Measurements from ENCODE around the gene SDHA.
"Not testable (repeated sequence)": the region's sequence is repeated elsewhere in the genome, so short reads cannot be mapped to it uniquely, and the experiment has no call there.

The SDHA gene

DNA sequence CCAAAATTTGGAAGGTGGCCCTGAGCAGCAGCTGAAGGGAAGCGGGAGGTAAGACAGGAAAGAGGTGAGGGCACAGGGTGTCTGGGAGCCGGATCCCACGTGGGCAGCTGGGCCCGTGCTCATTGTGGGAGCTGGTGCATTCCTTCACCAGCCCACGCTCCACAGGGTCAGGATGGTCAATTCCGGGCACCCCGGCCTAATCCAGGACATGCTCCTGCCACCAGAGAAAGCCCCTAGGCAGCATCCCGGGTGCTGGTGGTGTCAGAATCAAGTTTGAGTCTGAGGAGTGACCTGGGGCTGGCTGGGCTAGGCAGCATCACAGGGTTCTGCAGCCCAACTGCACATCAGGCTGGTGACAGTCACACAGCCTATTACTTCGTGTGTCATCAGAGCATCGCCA, 46.2 kb downstream of the SDHA start:
- FAIRE-seq = no peak

DNA sequence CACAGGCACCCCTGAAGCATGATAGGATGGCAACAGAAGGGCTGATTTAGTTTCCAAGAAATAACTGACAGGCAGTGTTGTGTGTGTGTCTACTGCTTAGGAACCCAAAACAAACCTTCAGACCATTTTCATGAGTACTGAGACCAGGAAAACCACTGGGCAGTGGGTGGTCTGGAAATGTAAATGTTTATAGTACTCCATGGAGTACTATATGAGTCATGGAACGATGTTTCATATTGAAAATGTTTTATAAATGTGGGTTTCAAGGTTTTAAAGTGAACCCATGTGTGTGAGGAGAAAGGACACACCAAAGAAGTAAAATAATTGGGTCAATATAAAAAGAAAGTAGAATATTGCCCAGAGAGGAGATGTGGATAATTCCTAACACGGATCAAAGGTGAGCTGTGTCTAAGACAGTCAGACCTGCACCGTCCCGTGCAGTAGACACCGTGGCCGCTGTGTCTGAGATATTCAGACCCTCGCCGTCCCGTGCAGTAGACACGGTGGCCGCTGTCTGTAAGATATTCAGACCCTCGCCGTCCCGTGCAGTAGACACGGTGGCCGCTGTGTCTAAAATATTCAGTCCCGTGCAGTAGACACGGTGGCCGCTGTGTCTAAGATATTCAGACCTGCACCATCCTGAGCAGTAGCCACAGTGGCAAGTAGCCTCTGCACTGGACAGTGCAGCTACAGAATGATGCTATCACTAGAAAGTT, 48.3 kb downstream of the SDHA start:
- not testable (repeated sequence) for FAIRE-seq

- FAIRE-seq = no peak
Measured at GRCh38 chr5:267716-268115, 49.6 kb downstream of the SDHA start.

GRCh38 chr5:270340-270739, 52.2 kb downstream of the SDHA start:
- no peak for FAIRE-seq

DNA sequence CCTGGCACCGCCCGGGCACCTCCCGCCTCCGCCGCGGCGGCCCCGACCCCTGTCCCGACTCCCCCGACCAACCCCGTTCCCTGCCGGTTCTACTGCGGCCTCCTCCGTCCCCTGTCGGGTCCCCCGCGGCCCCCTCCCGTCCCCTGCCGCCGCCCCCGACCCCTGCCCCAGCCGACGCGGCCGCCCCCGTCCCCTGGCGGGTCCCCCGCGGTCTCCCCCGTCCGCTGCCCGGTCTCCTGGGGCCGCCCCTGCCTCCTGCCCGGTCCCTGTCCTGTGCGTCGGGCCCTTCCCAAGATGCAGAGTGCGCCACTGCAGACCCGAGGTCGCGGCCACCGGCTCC, 53.7 kb downstream of the SDHA start:
- not testable (repeated sequence) for FAIRE-seq

- not testable (repeated sequence) for FAIRE-seq
Measured at GRCh38 chr5:273091-273490, 55.0 kb downstream of the SDHA start.

- not testable (repeated sequence) for FAIRE-seq
Measured at GRCh38 chr5:273491-273890, 55.4 kb downstream of the SDHA start.

DNA sequence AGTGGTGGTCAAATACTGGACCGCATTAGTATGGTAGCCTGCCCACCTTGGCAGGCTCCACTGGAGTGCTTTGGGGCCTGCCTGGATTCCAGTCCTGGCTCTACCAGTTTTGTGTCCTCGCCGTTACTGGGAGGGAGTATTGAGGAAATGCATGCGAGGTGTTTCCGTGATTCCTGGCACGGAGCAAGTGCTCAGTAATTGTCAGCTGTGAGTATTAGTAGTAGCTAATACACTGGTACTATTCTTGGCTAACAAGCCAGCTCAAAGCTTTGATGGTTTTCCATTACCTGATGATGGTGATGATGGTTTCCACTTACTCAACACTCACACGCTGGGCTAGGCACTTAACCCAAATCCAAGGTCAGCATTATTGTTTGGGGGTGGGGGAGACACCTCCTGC, 56.2 kb downstream of the SDHA start:
- FAIRE-seq = not testable (repeated sequence)

GRCh38 chr5:278646-279045, 60.5 kb downstream of the SDHA start:
- no peak for FAIRE-seq

DNA sequence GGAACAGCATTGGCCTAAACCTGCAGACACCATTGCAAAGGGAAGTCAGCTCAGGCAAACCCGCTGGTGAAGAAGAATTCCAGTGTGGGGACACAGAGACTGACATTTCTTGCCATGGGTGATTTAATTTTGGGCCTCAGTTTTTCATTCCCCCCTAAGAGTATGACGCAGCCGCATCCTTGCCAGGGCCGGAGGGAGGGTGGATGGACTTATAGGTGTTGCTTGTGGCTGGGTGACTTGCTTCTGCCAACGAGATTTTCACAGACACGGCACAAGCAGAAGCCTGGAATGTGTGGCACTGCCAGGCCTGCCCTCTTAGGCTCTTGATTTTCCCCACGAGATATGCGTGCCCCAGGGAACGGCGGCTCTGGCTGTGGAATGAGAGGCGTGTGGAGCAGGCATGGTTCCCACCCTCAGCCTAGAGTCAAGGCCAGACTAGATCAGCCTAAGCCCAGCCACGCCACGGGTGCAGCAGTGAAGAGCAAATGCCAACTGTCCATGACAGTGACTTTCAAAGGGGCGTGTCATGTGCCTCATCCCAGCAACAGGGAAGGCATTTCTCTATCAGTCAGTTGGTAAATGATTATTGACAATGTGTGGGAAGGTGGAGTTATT, 61.0 kb downstream of the SDHA start:
- not testable (repeated sequence) for FAIRE-seq

- FAIRE-seq = no peak
Measured at GRCh38 chr5:285991-286557, 68.0 kb downstream of the SDHA start.

DNA sequence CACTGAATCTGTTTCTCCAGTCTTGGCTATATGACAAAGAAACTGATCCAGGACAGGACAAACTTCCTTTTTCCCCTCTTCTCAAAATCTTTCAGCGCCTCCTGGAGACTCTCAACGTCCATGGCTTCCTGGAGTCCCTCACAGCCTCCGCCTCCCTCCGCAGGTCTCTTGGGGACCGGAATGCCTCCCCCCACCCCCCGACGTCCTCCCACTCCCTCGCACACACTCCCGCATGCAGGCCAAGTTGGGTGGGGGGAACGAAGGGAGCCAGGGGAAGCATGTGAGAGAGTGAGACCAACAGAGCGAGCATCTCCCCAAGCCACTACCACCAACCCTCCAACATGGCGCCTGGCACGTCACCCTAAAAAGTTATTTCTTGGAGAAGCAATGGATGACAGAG, 72.1 kb downstream of the SDHA start:
- not testable (repeated sequence) for FAIRE-seq

GRCh38 chr5:291345-291744, 73.2 kb downstream of the SDHA start:
- not testable (repeated sequence) for FAIRE-seq

DNA sequence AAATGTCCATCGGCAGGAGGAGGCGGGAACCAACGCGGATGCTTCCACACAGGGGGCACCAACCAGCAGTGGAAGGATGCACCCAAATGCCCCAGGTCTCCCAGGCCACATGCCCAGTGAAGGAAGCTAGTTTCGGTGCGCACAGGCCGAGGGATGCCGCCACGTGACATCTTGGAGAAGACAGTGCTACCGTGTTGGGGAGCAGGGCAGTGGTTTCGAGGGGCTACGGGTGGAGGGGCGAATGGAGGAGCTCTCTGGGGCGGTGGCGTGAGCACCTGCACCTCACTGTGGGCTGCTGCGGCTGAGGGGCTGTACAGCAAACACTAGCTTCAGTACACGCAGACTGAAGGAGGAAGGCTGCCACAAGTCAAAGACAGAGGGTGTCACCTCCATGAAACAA, 76.7 kb downstream of the SDHA start:
- not testable (repeated sequence) for FAIRE-seq

DNA sequence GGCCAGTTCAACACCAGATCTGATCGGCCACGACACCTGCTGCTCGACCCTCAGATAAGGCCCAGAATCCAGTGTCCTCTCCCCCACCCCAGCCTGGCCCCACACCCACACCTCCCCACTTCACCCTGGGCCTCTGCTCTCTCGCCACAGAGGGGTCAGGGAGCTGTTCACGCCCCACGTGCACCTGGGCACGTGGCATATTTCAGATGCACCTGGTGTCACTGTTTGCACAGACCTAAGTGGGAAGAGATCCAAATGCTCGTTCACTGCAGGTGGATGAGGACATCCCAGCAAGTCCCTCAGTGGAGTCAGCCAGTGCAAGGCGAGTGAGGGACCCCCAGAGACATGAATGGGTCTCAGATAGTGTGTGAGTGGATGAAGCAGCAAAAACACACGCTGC, 78.1 kb downstream of the SDHA start:
- FAIRE-seq = not testable (repeated sequence)

GRCh38 chr5:296954-297353, 78.8 kb downstream of the SDHA start:
- not testable (repeated sequence) for FAIRE-seq

DNA sequence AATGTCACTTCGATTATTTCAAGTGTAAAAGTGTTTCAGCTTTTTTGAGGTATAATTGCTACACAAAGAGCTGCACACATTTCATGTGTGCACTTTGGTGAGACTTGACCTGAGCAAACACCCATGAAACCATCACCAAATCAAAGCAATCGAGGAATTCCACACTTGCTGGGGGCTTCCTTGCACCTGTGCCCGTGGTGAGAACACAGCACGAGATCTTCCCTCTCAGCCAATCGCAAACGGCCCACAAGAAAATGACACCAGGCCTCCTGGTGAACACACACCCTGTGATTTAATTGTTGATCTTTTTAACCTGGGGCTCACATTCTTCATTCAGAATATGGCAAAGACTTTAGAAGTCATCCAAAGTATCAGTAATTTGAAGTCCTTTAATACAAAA, 79.3 kb downstream of the SDHA start:
- not testable (repeated sequence) for FAIRE-seq

DNA sequence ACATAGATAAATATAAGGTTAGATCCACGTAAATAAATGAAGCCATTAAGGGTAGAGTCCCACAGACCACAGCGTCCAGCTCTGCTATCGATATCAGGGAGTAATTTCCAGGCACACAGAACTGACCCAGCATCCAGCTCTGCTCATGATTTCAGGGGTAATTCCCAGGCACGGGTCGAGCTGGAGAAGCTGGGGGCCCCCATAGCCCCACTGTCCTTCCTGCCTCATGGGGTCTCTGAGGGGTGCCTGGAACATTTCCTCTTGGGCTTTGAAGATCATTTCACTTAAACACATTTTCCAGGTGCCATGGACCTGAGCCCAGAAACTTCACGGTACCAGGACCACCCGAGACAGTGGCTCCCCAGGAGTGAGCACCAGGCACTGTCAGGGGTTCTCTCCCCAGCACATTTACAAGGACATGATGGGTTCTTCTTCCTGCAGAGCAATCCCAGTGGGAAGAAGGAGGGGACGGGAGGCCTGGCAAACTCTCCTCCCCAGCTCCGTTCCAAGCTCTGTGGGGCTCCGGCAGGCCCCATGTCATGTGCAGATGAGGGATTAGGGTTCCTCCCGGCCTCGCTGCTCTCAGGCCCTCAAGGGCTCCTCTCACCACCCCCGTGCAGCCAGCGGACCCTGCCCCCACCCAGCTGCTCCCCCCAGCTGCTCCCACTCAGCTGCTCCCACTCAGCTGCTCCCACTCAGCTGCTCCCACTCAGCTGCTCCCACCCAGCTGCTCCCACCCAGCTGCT, 80.0 kb downstream of the SDHA start:
- FAIRE-seq = not testable (repeated sequence)

DNA sequence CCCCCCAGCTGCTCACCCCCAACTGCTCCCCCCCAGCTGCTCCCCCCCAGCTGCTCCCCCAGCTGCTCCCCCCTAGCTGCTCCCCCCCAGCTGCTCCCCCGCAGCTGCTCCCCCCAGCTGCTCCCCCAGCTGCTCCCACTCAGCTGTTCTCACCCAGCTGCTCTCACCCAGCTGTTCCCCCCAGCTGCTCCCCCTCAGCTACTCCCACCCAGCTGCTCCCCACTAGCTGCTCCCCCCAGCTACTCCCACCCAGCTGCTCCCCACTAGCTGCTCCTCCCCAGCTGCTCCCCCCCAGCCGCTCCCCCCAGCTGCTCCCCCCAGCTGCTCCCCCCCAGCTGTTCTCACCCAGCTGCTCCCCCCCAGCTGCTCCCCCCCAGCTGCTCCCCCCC, 80.6 kb downstream of the SDHA start:
- FAIRE-seq = no peak

- not testable (repeated sequence) for FAIRE-seq
Measured at GRCh38 chr5:299921-300320, 81.8 kb downstream of the SDHA start.

DNA sequence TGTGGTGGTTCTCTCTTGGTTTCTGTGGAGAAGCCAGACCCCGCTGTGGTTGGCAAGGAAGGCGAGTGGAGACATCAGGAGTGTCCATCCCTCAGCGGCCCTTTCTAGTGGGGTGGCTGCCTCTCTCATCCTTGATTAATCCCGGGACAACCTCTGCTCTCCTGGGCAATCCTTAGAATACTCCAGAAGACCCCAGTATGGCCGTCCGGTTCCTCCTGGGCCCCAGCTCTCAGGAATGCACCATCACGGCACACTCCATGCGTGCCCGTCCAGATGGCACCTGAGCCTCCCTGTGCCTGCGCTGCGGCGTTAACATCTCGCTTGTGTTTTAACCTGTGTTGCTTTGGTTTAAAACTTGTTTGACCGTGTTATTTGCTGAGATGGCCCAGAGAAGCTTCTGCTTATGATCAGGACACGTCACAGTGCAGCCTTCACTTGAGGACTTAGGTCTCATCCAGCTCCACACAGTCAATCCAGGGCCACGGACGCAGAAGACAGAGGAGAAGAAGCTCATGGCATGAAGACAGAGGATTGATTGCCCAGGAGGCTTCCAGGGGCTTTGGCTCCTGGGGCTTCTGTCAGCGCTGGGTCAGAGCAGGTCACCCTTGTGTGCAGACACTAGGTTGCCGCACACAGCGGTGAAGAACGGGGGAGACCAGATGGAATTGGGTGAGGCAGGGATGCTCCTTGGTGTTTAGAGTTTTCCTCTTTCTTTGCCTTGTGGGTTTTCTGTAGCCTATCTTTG, 82.7 kb downstream of the SDHA start:
- FAIRE-seq = not testable (repeated sequence)

DNA sequence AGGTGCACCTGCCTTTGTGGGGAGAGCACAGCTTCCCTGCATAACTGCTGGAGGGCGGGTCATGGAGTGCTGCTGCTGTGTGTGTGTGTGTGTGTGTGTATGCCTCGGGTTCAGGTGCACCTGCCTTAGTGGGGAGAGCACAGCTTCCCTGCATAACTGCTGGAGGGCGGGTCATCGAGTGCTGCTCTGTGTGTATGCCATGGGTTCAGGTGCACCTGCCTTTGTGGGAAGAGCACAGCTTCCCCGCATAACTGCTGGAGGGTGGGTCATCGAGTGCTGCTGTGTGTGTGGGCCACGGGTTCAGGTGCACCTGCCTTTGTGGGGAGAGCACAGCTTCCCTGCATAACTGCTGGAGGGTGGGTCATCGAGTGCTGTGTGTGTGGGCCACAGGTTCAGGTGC, 84.3 kb downstream of the SDHA start:
- FAIRE-seq = not testable (repeated sequence)

GRCh38 chr5:302966-303365, 84.8 kb downstream of the SDHA start:
- FAIRE-seq = no peak

All from G401.6 (cell line).